Measurements from ENCODE around the gene CAPN7. TPM values are rescaled to one million over a fixed set of nuclear protein-coding genes. Genes with fewer than 3 reads are reported as not detected.

CAPN7 gene
- polyA plus RNA-seq, 3 donors: 11.7 to 20.8 (median 14.7) TPM

DNA sequence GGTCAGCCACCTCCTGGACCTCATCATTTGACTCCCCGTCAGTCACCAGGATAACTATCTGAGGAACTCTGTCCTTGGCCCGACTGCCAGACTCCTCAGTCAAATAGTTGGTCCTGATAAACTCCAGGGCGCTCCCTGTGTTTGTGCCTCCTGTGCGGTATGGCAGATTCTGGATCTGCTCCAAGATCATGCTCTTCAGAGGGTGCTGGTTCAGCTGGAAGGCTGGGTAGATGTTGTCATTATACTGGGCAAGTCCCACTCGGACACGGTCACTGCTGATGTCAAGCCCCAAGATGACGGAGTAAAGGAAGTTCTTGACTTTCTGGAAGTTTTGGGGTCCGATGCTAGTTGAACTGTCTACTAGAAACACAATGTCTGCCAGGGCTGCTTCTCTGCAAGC, 31.1 kb upstream of the CAPN7 start:
- H3K4me3 ChIP-seq (replicated peaks in 1 of 3; ENCODE audit: low read depth in 2 of 3, low read length in 3 of 3): no peak overlapping the region
- H3K9me3 ChIP-seq (replicated peaks in 1 of 2; ENCODE audit: control insufficient read depth in 1 of 2, insufficient read depth in 1 of 2, low read length in 2 of 2): no peaks in the 10 kb centered on the region
- H2AFZ ChIP-seq (ENCODE audit: insufficient read depth, low read depth, low read length, poor library complexity, severe bottlenecking): no peak overlapping the region
- no peak overlapping the region for H3K4me3 Mint-ChIP-seq
- no peak for DNase-seq
- H3K36me3 ChIP-seq (replicated peaks in 1 of 2; ENCODE audit: control insufficient read depth in 1 of 2, insufficient read depth in 2 of 2, low read length in 2 of 2): no peaks in the 10 kb centered on the region
- H3K27ac ChIP-seq (ENCODE audit: low read depth in 1 of 2, low read length in 2 of 2): no peak overlapping the region
- peaks cover 9% of the 10 kb centered on the region for H3K4me1 Mint-ChIP-seq
- TF ChIP-seq, protein P1, sequence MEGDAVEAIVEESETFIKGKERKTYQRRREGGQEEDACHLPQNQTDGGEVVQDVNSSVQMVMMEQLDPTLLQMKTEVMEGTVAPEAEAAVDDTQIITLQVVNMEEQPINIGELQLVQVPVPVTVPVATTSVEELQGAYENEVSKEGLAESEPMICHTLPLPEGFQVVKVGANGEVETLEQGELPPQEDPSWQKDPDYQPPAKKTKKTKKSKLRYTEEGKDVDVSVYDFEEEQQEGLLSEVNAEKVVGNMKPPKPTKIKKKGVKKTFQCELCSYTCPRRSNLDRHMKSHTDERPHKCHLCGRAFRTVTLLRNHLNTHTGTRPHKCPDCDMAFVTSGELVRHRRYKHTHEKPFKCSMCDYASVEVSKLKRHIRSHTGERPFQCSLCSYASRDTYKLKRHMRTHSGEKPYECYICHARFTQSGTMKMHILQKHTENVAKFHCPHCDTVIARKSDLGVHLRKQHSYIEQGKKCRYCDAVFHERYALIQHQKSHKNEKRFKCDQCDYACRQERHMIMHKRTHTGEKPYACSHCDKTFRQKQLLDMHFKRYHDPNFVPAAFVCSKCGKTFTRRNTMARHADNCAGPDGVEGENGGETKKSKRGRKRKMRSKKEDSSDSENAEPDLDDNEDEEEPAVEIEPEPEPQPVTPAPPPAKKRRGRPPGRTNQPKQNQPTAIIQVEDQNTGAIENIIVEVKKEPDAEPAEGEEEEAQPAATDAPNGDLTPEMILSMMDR (IDR thresholded peaks at IDR 0.05): no peak
- H3K9ac ChIP-seq (ENCODE audit: insufficient read depth, low read length, poor library complexity, severe bottlenecking): no peak overlapping the region
- no peaks in the 10 kb centered on the region for H3K79me2 ChIP-seq (ENCODE audit: insufficient read depth, low read length)
- intact Hi-C loops (cut with micrococcal nuclease): no loop called here
- peaks cover 4 to 14% (median 14%) of the 10 kb centered on the region in 3 donors for H3K27me3 Mint-ChIP-seq (ENCODE audit: low read depth in 3 of 3)
- H4K20me1 ChIP-seq (ENCODE audit: insufficient read depth, low read length): no peaks in the 10 kb centered on the region
- no peaks in the 10 kb centered on the region for H3K36me3 Mint-ChIP-seq
- no peaks in the 10 kb centered on the region for H3K9me3 Mint-ChIP-seq
- H3K27me3 ChIP-seq (ENCODE audit: control insufficient read depth in 2 of 2, insufficient read depth in 2 of 2, low read length in 2 of 2): peaks cover 3 to 5% of the 10 kb centered on the region in 2 donors
- no peaks in the 10 kb centered on the region for H3K4me1 ChIP-seq (ENCODE audit: control insufficient read depth in 1 of 2, insufficient read depth in 2 of 2, low read length in 2 of 2)
- WGBS (ENCODE audit: insufficient coverage): 96% methylated on average over 8 of the region's 8 CpGs
- no peak overlapping the region for H3K4me2 ChIP-seq (replicated peaks; ENCODE audit: extremely low read depth, low read length, poor library complexity, severe bottlenecking)
- H3K27ac Mint-ChIP-seq: no peak overlapping the region

DNA sequence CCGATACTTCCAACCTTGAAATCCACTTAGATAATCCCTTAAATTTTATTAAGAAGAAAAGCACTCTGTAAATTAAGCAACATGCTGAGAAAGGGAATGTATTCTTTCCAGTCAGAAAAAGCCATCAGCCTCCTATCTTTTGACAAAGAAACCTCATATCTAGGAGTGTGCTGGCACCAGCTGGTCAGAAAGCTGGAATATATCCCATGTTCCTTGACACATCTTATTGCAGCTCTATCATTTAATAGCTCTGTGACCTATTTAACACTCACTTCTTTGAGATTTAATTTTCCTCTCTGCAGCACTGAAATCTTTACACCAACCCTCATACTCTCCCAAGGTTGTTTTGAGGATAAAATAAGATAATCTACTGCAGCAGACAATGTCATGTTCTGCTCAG, 30.4 kb upstream of the CAPN7 start:
- no CpG with 5 or more reads among the region's 1 CpG for WGBS (ENCODE audit: insufficient coverage)
- Histone ChIP-seq H3K79me2 (ENCODE audit: insufficient read depth, low read length) (no peaks in the 10 kb centered on the region), H3K36me3 (replicated peaks in 1 of 2; ENCODE audit: control insufficient read depth in 1 of 2, insufficient read depth in 2 of 2, low read length in 2 of 2) (no peaks in the 10 kb centered on the region), H3K4me1 (ENCODE audit: control insufficient read depth in 1 of 2, insufficient read depth in 2 of 2, low read length in 2 of 2) (no peaks in the 10 kb centered on the region), H3K27me3 (ENCODE audit: control insufficient read depth in 2 of 2, insufficient read depth in 2 of 2, low read length in 2 of 2) (peaks cover 5% of the 10 kb centered on the region in 2 donors), H3K4me2 (replicated peaks; ENCODE audit: extremely low read depth, low read length, poor library complexity, severe bottlenecking) (no peak overlapping the region), H3K4me3 (replicated peaks in 1 of 3; ENCODE audit: low read depth in 2 of 3, low read length in 3 of 3) (no peak overlapping the region), H3K9me3 (replicated peaks in 1 of 2; ENCODE audit: control insufficient read depth in 1 of 2, insufficient read depth in 1 of 2, low read length in 2 of 2) (no peaks in the 10 kb centered on the region), H3K27ac (ENCODE audit: low read depth in 1 of 2, low read length in 2 of 2) (no peak overlapping the region), H4K20me1 (ENCODE audit: insufficient read depth, low read length) (no peaks in the 10 kb centered on the region), H3K9ac (ENCODE audit: insufficient read depth, low read length, poor library complexity, severe bottlenecking) (no peak overlapping the region), H2AFZ (ENCODE audit: insufficient read depth, low read depth, low read length, poor library complexity, severe bottlenecking) (no peak overlapping the region)
- DNase-seq: no peak
- intact Hi-C loops (cut with micrococcal nuclease): no loop called here
- Mint-ChIP-seq H3K4me1 (peaks cover 9% of the 10 kb centered on the region), H3K27me3 (ENCODE audit: low read depth in 3 of 3) (peaks cover 4 to 18% (median 18%) of the 10 kb centered on the region in 3 donors), H3K36me3 (no peaks in the 10 kb centered on the region), H3K9me3 (no peaks in the 10 kb centered on the region), H3K4me3 (no peak overlapping the region), H3K27ac (no peak overlapping the region)
- TF ChIP-seq, protein P1 (IDR thresholded peaks at IDR 0.05): no peak
